BLaER1 (cell line): ENCODE results near the gene SLIT3.

Experiments used
- H3K27ac ChIP-seq: shearing (Covaris generic); formaldehyde crosslinking; 2 replicates; pipeline ENCODE4 v1.8.1; 2022
- H3K27me3 ChIP-seq: shearing (Covaris generic); formaldehyde crosslinking; 2 replicates; pipeline ENCODE4 v1.8.1; 2022
- H3K36me3 ChIP-seq: shearing (Covaris generic); formaldehyde crosslinking; 2 replicates; pipeline ENCODE4 v1.8.1; 2022
- H3K4me1 ChIP-seq: shearing (Covaris generic); formaldehyde crosslinking; 2 replicates; pipeline ENCODE4 v1.8.1; 2022
- H3K4me2 ChIP-seq: shearing (Covaris generic); formaldehyde crosslinking; 2 replicates; pipeline ENCODE4 v1.8.1; 2022
- H3K4me3 ChIP-seq: shearing (Covaris generic); formaldehyde crosslinking; 2 replicates; pipeline ENCODE4 v1.8.1; 2022
- H3K9ac ChIP-seq: shearing (Covaris generic); formaldehyde crosslinking; 2 replicates; pipeline ENCODE4 v1.8.1; 2022
- H3K9me3 ChIP-seq: shearing (Covaris generic); formaldehyde crosslinking; 2 replicates; pipeline ENCODE4 v1.8.1; 2022
- H4K20me1 ChIP-seq: shearing (Covaris generic); formaldehyde crosslinking; 2 replicates; pipeline ENCODE4 v1.8.1; 2022
- Cebpa-rat ChIP-seq: shearing (Covaris generic); IDR thresholded peaks from 2 replicates; pipeline ENCODE4 v1.8.1; 2022

Gene SLIT3

DNA sequence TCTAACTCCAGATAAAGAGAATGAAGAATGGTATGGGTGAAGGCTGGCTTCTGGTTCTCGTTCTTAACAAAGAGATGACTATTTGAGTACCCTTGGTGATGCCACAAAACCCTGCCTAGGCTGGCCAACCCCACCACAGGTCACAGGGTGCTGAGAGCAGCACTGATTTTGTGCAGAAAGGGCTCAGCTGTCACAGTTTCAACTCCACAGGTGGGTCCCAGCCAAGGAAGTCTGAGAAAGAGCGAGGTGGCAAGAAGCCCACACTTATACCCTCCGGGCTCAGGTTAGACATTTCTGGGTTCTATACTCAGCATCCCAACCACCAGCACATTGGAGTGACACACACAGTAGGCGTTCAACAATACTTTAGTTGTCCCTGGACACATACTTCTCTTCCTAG, 118.1 kb downstream of the SLIT3 start:
- no peak overlapping the region for H3K4me2 ChIP-seq
- no peaks in the 10 kb centered on the region for H3K36me3 ChIP-seq
- H3K9me3 ChIP-seq: no peaks in the 10 kb centered on the region
- TF ChIP-seq Cebpa-rat: no peak
- no peak overlapping the region for H3K4me3 ChIP-seq
- H4K20me1 ChIP-seq: no peaks in the 10 kb centered on the region
- H3K27me3 ChIP-seq: no peaks in the 10 kb centered on the region
- no peaks in the 10 kb centered on the region for H3K4me1 ChIP-seq
- no peak overlapping the region for H3K9ac ChIP-seq
- H3K27ac ChIP-seq: no peak overlapping the region

DNA sequence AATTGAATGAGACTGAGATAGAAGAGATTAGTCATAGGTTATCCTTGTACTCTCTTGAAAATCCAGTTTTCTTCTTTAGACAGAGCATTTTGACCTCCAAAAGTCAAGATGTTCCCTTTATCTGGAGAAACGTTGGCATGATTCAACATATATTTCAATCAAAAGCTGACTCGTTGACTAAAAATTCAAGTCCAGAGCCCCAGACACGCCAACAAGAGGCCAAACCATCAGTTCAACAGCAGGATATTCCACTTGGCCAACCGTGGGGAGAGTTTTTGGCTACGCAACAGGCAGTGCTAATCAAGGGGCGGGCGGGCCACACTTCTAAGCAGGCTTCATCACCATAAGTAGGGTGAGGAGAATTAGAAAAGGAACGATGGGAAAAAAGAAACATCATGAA, 119.1 kb downstream of the SLIT3 start:
- no peak overlapping the region for H3K4me2 ChIP-seq
- no peak for TF ChIP-seq Cebpa-rat
- H3K4me3 ChIP-seq: no peak overlapping the region
- no peak overlapping the region for H3K27ac ChIP-seq
- H3K27me3 ChIP-seq: no peaks in the 10 kb centered on the region
- no peaks in the 10 kb centered on the region for H3K4me1 ChIP-seq
- H3K9ac ChIP-seq: no peak overlapping the region
- H3K9me3 ChIP-seq: no peaks in the 10 kb centered on the region
- no peaks in the 10 kb centered on the region for H4K20me1 ChIP-seq
- no peaks in the 10 kb centered on the region for H3K36me3 ChIP-seq

DNA sequence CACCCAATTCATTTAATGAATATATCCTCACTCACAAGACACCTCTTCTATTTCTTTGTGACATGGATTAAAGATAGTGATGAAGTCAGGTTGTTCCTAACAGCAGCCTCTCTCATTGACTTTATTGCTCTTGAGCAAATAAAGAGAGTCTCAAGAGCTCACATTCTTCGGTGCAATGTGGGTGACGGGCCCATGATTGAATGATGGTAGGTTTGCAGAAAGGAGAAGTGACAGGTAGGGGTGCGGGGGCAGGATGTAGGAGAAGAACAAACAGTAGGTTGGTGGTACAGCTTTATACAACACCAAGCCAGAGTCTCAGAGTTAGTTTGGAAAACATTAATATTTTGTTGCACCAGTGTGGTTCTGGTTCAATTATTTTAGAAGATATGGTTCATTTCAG, 122.2 kb downstream of the SLIT3 start:
- no peak for TF ChIP-seq Cebpa-rat
- Histone ChIP-seq H3K9ac (no peak overlapping the region), H3K27me3 (no peaks in the 10 kb centered on the region), H3K4me1 (no peaks in the 10 kb centered on the region), H3K36me3 (no peaks in the 10 kb centered on the region), H4K20me1 (no peaks in the 10 kb centered on the region), H3K27ac (no peak overlapping the region), H3K9me3 (no peaks in the 10 kb centered on the region), H3K4me2 (no peak overlapping the region), H3K4me3 (no peak overlapping the region)

DNA sequence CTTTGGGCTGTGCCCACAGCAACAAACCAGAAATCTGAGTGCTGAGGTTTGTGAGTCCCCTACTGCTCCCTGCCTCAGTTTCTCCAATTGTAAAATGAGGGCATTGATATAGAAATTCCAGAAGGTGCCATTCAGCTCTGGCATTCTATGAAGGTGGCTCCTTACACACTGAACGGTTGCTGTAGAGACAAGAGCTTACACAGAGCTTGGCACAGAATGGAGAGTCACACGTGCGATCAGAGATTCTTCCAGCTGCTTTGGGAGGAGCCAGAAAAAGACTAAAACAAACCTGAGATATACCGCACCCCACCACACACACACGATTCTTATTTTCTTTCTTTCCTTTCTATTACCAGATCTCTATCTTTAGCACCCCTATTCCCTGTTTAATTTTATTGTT, 122.7 kb downstream of the SLIT3 start:
- Histone ChIP-seq H4K20me1 (no peaks in the 10 kb centered on the region), H3K9ac (no peak overlapping the region), H3K4me2 (no peak overlapping the region), H3K27me3 (no peaks in the 10 kb centered on the region), H3K9me3 (no peaks in the 10 kb centered on the region), H3K4me3 (no peak overlapping the region), H3K27ac (no peak overlapping the region), H3K4me1 (no peaks in the 10 kb centered on the region), H3K36me3 (no peaks in the 10 kb centered on the region)
- no peak for TF ChIP-seq Cebpa-rat

DNA sequence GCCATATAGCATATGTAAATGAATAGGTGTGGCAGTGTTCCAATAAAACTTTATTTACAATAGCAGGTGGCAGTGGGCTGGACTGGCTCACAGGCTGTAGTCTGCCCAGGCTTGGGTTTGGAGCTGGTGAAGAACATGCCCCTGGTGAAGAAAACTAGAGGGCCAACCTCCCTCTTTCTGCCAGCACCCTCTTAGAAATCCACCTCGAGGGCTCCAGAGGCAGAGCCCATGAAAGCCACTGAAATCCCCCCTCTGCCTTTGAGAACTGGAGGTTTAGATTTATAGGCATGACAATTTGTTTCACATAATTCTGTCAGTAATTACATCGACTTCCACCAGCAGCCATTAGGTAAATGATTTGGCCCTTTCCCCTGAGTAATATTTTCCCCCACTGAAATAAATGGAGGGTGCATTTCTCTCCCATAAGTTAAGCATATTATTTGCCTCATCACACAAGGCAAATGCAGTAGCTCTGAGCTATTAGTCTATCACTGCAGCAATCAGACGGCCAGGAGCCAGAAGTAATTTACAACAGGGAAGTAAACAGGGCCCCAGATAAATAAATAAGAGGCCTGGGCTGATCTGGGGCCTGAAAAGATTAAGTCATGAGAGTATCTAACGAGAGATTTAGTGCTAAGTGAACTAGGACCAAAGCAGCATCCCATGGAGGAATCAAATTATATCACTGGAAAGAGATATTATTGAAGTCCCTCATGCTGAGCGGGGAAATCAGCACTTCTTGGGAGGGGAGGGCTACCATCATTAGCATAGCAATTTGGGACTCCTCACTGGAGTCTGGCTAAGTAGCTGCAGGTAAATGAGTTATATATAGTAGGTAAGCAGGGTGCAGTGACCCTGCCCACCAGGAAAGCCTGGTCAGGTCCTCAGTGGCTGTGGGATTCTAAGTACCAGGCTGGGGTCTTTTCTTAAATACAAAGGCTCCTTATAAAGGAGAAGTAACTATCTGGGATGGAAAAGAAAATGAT, 123.9 kb downstream of the SLIT3 start:
- no peak overlapping the region for H3K27ac ChIP-seq
- no peak overlapping the region for H3K9ac ChIP-seq
- H3K4me2 ChIP-seq: no peak overlapping the region
- no peaks in the 10 kb centered on the region for H3K9me3 ChIP-seq
- H3K4me3 ChIP-seq: no peak overlapping the region
- no peaks in the 10 kb centered on the region for H3K27me3 ChIP-seq
- H3K36me3 ChIP-seq: no peaks in the 10 kb centered on the region
- H4K20me1 ChIP-seq: no peaks in the 10 kb centered on the region
- no peaks in the 10 kb centered on the region for H3K4me1 ChIP-seq
- no peak for TF ChIP-seq Cebpa-rat

DNA sequence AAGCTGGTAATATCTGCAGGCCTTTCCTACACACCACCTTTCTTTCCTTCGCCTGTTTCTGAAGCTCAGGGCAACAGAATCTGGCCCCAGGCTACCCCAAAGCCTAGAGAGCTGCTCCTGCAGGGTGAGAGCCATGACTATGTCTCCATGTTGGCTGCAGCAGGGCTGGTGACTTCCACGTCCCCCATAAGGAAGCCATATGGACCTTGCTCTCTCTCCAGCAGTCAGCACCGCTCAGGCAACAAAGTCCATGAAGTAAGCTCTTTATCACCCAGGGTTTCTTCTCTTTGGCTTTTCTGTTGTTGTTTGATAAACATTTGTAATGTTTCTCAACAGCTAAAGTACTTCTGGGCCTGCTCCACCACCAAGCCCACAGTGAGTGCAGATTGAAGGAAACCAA, 125.2 kb downstream of the SLIT3 start:
- H3K4me1 ChIP-seq: no peaks in the 10 kb centered on the region
- no peak for TF ChIP-seq Cebpa-rat
- H4K20me1 ChIP-seq: no peaks in the 10 kb centered on the region
- no peaks in the 10 kb centered on the region for H3K36me3 ChIP-seq
- H3K9me3 ChIP-seq: no peaks in the 10 kb centered on the region
- H3K4me2 ChIP-seq: no peak overlapping the region
- no peak overlapping the region for H3K27ac ChIP-seq
- no peak overlapping the region for H3K9ac ChIP-seq
- H3K27me3 ChIP-seq: no peaks in the 10 kb centered on the region
- no peak overlapping the region for H3K4me3 ChIP-seq

DNA sequence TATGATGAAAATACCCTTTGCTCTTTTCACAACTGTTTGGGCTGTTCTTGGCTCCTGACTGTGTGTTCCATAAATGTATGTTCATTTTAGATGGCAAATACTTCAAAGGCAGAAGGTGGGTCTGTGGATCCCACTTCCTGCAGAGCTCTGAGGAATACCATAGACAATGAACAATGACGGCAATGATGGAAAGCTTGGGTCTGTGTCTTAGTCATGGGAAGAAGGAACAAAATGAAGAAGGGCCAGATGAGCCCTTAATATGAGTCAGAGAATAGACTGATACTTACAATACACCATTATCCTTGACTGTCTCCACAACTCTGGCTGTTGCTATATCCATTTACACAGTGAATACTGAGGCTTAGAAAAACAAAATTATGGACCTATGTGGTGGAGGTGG, 126.0 kb downstream of the SLIT3 start:
- H3K9ac ChIP-seq: no peak overlapping the region
- H3K9me3 ChIP-seq: no peaks in the 10 kb centered on the region
- H3K4me1 ChIP-seq: no peaks in the 10 kb centered on the region
- H3K27ac ChIP-seq: no peak overlapping the region
- H3K36me3 ChIP-seq: no peaks in the 10 kb centered on the region
- H4K20me1 ChIP-seq: no peaks in the 10 kb centered on the region
- H3K4me3 ChIP-seq: no peak overlapping the region
- no peak for TF ChIP-seq Cebpa-rat
- no peaks in the 10 kb centered on the region for H3K27me3 ChIP-seq
- H3K4me2 ChIP-seq: no peak overlapping the region

DNA sequence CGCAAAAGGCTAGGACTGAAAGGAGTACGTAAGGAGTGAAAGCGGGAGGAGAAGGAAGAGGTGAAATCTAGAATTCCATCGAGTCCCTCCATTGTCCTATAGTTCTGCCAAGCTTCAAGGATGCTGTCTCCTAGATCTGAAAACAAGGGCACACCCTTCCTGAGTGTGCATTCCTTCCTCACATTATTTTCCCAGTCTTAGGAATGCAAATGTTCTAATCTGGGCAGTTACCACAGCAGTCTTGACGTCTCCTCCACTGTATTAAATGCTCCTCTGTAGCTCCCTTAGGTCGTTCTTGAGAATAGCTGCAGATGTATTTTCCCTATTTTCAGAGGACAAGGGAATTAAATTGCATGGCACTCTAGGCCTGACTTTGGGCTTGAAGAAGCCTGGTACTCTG, 127.6 kb downstream of the SLIT3 start:
- H3K27ac ChIP-seq: no peak overlapping the region
- H3K4me1 ChIP-seq: no peaks in the 10 kb centered on the region
- no peak for TF ChIP-seq Cebpa-rat
- H3K9me3 ChIP-seq: no peaks in the 10 kb centered on the region
- no peak overlapping the region for H3K4me3 ChIP-seq
- no peaks in the 10 kb centered on the region for H4K20me1 ChIP-seq
- H3K9ac ChIP-seq: no peak overlapping the region
- H3K4me2 ChIP-seq: no peak overlapping the region
- H3K36me3 ChIP-seq: no peaks in the 10 kb centered on the region
- no peaks in the 10 kb centered on the region for H3K27me3 ChIP-seq

DNA sequence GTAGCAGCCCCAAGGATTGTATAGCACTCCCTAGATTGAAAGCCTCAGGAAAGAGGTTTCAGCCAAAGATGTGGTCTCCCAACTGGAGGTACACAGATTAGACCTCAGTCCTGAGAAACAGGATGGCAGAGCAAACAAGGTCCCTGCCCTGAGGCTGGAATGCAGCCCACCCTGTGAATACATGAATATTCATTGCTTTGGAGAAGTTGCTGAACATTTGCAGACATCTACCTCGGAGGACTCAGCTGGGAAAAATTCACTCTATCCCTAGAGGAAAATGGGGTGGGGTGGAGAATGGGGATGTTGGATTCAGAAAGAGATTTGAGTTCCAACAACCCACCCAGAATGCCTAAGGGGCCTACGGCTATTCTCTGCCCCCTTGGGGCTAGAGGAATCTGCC, 129.4 kb downstream of the SLIT3 start:
- H3K27ac ChIP-seq: no peak overlapping the region
- H3K36me3 ChIP-seq: no peaks in the 10 kb centered on the region
- TF ChIP-seq Cebpa-rat: no peak

DNA sequence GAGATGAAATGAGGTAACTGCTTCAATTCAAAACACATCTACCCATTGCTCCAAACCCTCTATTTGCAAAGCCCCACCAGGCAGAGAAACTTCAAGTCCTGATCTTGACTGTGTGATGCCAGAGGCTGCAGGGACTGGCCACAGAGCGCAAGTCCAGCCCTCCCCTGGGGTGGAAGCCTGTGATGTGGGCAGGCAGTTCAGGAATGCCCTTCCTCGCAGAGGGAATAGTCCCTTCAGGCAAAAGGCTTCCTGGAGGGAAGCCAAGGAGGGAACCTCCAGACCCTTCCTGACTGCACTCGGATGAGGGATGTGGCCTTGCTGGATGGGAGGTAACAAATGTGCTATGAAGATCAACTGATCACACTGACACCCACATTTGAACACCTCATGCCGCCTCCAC, 131.2 kb downstream of the SLIT3 start:
- no peak overlapping the region for H3K4me3 ChIP-seq
- no peaks in the 10 kb centered on the region for H4K20me1 ChIP-seq
- no peaks in the 10 kb centered on the region for H3K9me3 ChIP-seq
- H3K4me1 ChIP-seq: no peaks in the 10 kb centered on the region
- H3K36me3 ChIP-seq: no peaks in the 10 kb centered on the region
- H3K27me3 ChIP-seq: no peaks in the 10 kb centered on the region
- H3K9ac ChIP-seq: no peak overlapping the region
- TF ChIP-seq Cebpa-rat: no peak
- no peak overlapping the region for H3K27ac ChIP-seq
- no peak overlapping the region for H3K4me2 ChIP-seq

More for the DNA sequence above, 129.4 kb downstream of the SLIT3 start:
- Histone ChIP-seq H3K4me1 (no peaks in the 10 kb centered on the region), H4K20me1 (no peaks in the 10 kb centered on the region), H3K9ac (no peak overlapping the region), H3K4me3 (no peak overlapping the region), H3K9me3 (no peaks in the 10 kb centered on the region), H3K27me3 (no peaks in the 10 kb centered on the region), H3K4me2 (no peak overlapping the region)
